Neural crest cell (in vitro differentiated cells): ENCODE data around the gene GP2. TPM values are rescaled to one million over a fixed set of nuclear protein-coding genes. Genes with fewer than 3 reads are reported as not detected.
A peak's percentile ranks its signal among the peaks of the same experiment; 100 is the strongest.

ENCODE experiments used
- DNase-seq: peaks from one replicate; pipeline ENCODE4 v3.0.0; 2021; ENCODE audit warnings: low read depth, mixed read lengths, low spot score
- H3K27ac Mint-ChIP-seq: one replicate; pipeline ENCODE4 v1.8.0; 2021; ENCODE audit warnings: mild to moderate bottlenecking, mixed read lengths; ENCODE audit not compliant: unreplicated experiment
- H3K27me3 Mint-ChIP-seq: 2 replicates; pipeline ENCODE4 v1.8.0; 2021; ENCODE audit warnings: low read depth, mild to moderate bottlenecking, mixed read lengths
- H3K36me3 Mint-ChIP-seq: 2 replicates; pipeline ENCODE4 v1.8.0; 2021; ENCODE audit warnings: low read depth, mild to moderate bottlenecking, mixed read lengths
- H3K4me1 Mint-ChIP-seq: 2 replicates; pipeline ENCODE4 v1.8.0; 2021; ENCODE audit warnings: mixed read lengths
- H3K4me3 Mint-ChIP-seq: one replicate; pipeline ENCODE4 v1.8.0; 2021; ENCODE audit warnings: mild to moderate bottlenecking, mixed read lengths
- H3K9me3 Mint-ChIP-seq: 2 replicates; pipeline ENCODE4 v1.8.0; 2021; ENCODE audit warnings: mixed read lengths
- CTCF ChIP-seq: fragments of 200-600 bp; sonication (generic); conservative IDR thresholded peaks from 2 replicates; pipeline ENCODE4 v1.5.0; 2021; ENCODE audit warnings: antibody characterized with exemption, mild to moderate bottlenecking
- total RNA-seq: library from RNA; stranded (reverse); gene quantifications from 2 replicates; pipeline ENCODE4 v1.2.1, GENCODE V29; 2021

The GP2 gene
- total RNA-seq, 1 donor from 2014 or later = not detected

- no peak for TF ChIP-seq CTCF
- H3K4me3 Mint-ChIP-seq = no peak overlapping the region
- H3K27ac Mint-ChIP-seq = no peak overlapping the region
- no peaks in the 10 kb centered on the region for H3K9me3 Mint-ChIP-seq
- H3K36me3 Mint-ChIP-seq = no peaks in the 10 kb centered on the region
- peaks cover 86% of the 10 kb centered on the region for H3K27me3 Mint-ChIP-seq
- no peak for DNase-seq
- H3K4me1 Mint-ChIP-seq = peaks cover 6% of the 10 kb centered on the region
Measured at GRCh38 chr16:20334396-20334795, 7.1 kb upstream of the GP2 start.

DNA sequence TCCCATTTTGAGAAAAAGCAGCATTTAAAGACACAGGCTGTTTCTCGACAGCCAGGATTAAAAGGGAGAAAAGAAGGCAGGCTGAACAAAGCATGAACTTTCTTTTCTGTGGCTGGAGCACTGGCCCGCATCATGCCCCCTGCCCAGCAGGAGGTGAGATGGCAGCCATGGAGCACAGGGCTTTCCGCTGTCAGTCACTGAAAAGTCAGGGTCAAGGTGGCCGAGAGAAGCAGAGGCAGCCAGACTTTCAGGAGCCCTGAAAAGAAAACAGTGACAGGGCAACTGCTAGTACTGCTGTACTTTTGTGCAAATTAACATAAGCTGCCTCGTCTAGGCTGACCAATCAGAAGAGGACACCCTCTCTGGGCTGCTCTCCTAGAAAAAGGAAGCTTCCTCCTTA is 5.8 kb upstream of the GP2 start:
- no peak for TF ChIP-seq CTCF
- peak; percentile 9 for DNase-seq

DNA sequence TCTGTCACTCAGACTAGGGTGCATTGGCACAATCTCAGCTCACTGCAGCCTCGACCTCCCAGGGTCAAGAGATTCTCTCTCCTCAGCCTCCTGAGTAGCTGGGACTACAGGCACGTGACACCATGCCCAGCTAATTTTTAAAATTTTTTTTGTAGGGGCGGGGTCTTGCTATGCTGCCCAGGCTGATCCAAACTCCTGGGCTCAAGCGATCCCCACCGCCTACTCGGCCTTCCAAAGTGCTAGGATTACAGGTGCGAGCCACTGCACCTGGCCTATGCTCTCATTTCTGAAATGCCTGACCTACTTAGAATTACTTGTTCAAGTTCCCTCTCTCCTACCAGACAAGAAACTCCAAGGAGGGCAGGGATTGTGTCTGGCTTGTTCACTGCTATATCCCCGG is 5.1 kb upstream of the GP2 start:
- TF ChIP-seq CTCF = no peak
- Mint-ChIP-seq H3K4me1 (peaks cover 6% of the 10 kb centered on the region), H3K36me3 (no peaks in the 10 kb centered on the region), H3K4me3 (no peak overlapping the region), H3K9me3 (no peaks in the 10 kb centered on the region), H3K27me3 (peaks cover 89% of the 10 kb centered on the region), H3K27ac (no peak overlapping the region)
- no peak for DNase-seq

More for the DNA sequence above, 5.8 kb upstream of the GP2 start:
- Mint-ChIP-seq H3K27me3 (peaks cover 89% of the 10 kb centered on the region), H3K36me3 (no peaks in the 10 kb centered on the region), H3K4me1 (peaks cover 6% of the 10 kb centered on the region), H3K9me3 (no peaks in the 10 kb centered on the region), H3K4me3 (no peak overlapping the region), H3K27ac (no peak overlapping the region)

GRCh38 chr16:20331635-20332034 is 4.3 kb upstream of the GP2 start:
- Mint-ChIP-seq H3K36me3 (no peaks in the 10 kb centered on the region), H3K27me3 (peaks cover 88% of the 10 kb centered on the region), H3K27ac (no peak overlapping the region), H3K4me3 (no peak overlapping the region), H3K4me1 (peaks cover 6% of the 10 kb centered on the region), H3K9me3 (no peaks in the 10 kb centered on the region)
- TF ChIP-seq CTCF = no peak
- DNase-seq = no peak

GRCh38 chr16:20329392-20330138 is 2.3 kb upstream of the GP2 start:
- DNase-seq = no peak
- Mint-ChIP-seq H3K27ac (no peak overlapping the region), H3K36me3 (no peaks in the 10 kb centered on the region), H3K4me1 (peaks cover 6% of the 10 kb centered on the region), H3K4me3 (no peak overlapping the region), H3K27me3 (peaks cover 88% of the 10 kb centered on the region), H3K9me3 (no peaks in the 10 kb centered on the region)
- TF ChIP-seq CTCF = no peak
